CD14-positive monocyte (primary cell): ENCODE results near the gene MRPS5. TPM values are rescaled to one million over a fixed set of nuclear protein-coding genes. Genes with fewer than 3 reads are reported as not detected.

Experiments
- DNase-seq, 3 donors: peaks; one replicate each; pipeline ENCODE4 v3.0.0-alpha.2; 2011 to 2022
- H2AFZ ChIP-seq: 2 replicates; pipeline ENCODE4 v1.6.0; 2012; ENCODE audit warnings: mild to moderate bottlenecking, low read depth, low read length, inconsistent platforms; ENCODE audit not compliant: insufficient read depth, poor library complexity, severe bottlenecking
- H3K27ac ChIP-seq, 2 donors: 1 replicate in 1 of 2; 2 replicates in 1 of 2; pipeline ENCODE4 v1.5.1; 2012 to 2013; ENCODE audit warnings: low read length in 2 of 2, control low read depth in 1 of 2, inconsistent platforms in 1 of 2, low read depth in 1 of 2, mild to moderate bottlenecking in 1 of 2
- H3K27me3 ChIP-seq, 2 donors: one replicate each; pipeline versions ENCODE4 v1.6.0 to v1.6.1; 2011 to 2013; ENCODE audit warnings: low read length in 2 of 2; ENCODE audit not compliant: control insufficient read depth in 2 of 2, insufficient read depth in 2 of 2
- H3K36me3 ChIP-seq, 2 donors: replicated peaks in 1 of 2; 1 replicate in 1 of 2; 2 replicates in 1 of 2; pipeline versions ENCODE4 v1.5.1 to v1.6.1; 2012 to 2013; ENCODE audit warnings: low read length in 2 of 2, control low read depth in 1 of 2, inconsistent platforms in 1 of 2, mild to moderate bottlenecking in 1 of 2; ENCODE audit not compliant: insufficient read depth in 2 of 2, control insufficient read depth in 1 of 2
- H3K4me1 ChIP-seq, 2 donors: 1 replicate in 1 of 2; 2 replicates in 1 of 2; pipeline versions ENCODE4 v1.5.1 to v1.6.1; 2012 to 2013; ENCODE audit warnings: low read length in 2 of 2, control low read depth in 1 of 2, inconsistent platforms in 1 of 2, mild to moderate bottlenecking in 1 of 2, moderate library complexity in 1 of 2; ENCODE audit not compliant: insufficient read depth in 2 of 2, control insufficient read depth in 1 of 2
- H3K4me2 ChIP-seq: replicated peaks from 2 replicates; pipeline ENCODE3; 2012; ENCODE audit warnings: low read length, moderate library complexity, mild to moderate bottlenecking; ENCODE audit not compliant: poor library complexity, severe bottlenecking; ENCODE audit errors: extremely low read depth
- H3K4me3 ChIP-seq, 3 experiments: fragments of 200-600 bp in 1 of 3; sonication (generic) in 1 of 3; replicated peaks in 1 of 3; 1 replicate in 2 of 3; 2 replicates in 1 of 3; pipeline ENCODE4 v1.5.1; 2011 to 2013; ENCODE audit warnings: low read length in 3 of 3, mild to moderate bottlenecking in 3 of 3, control low read depth in 2 of 3, low read depth in 2 of 3, inconsistent platforms in 1 of 3, moderate library complexity in 1 of 3
- H3K79me2 ChIP-seq: 2 replicates; pipeline ENCODE4 v1.6.0; 2012; ENCODE audit warnings: mild to moderate bottlenecking, control low read depth, inconsistent platforms, low read length, moderate library complexity; ENCODE audit not compliant: insufficient read depth
- H3K9ac ChIP-seq: 2 replicates; pipeline ENCODE4 v1.6.0; 2017; ENCODE audit warnings: low read length, mild to moderate bottlenecking; ENCODE audit not compliant: insufficient read depth, poor library complexity, severe bottlenecking
- H3K9me3 ChIP-seq, 2 donors: replicated peaks in 1 of 2; 1 replicate in 1 of 2; 2 replicates in 1 of 2; pipeline versions ENCODE4 v1.5.1 to v1.6.1; 2012 to 2013; ENCODE audit warnings: low read length in 2 of 2, control low read depth in 1 of 2; ENCODE audit not compliant: control insufficient read depth in 1 of 2, insufficient read depth in 1 of 2
- H4K20me1 ChIP-seq: 2 replicates; pipeline ENCODE4 v1.6.0; 2012; ENCODE audit warnings: mild to moderate bottlenecking, low read length, control low read depth, moderate library complexity; ENCODE audit not compliant: insufficient read depth
- H3K27ac Mint-ChIP-seq, 7 donors: one replicate each; pipeline ENCODE4 v1.8.0; 2020; ENCODE audit warnings: mild to moderate bottlenecking in 7 of 7, mixed read lengths in 7 of 7, moderate library complexity in 6 of 7, inconsistent platforms in 2 of 7
- H3K27me3 Mint-ChIP-seq, 3 donors: one replicate each; pipeline ENCODE4 v1.8.0; 2021 to 2022; ENCODE audit warnings: low read depth in 3 of 3, mild to moderate bottlenecking in 3 of 3, mixed read lengths in 3 of 3, moderate library complexity in 3 of 3, inconsistent platforms in 1 of 3
- H3K36me3 Mint-ChIP-seq, 2 donors: one replicate each; pipeline ENCODE4 v1.8.0; 2020; ENCODE audit warnings: mixed read lengths in 2 of 2, inconsistent platforms in 1 of 2, mild to moderate bottlenecking in 1 of 2
- H3K4me1 Mint-ChIP-seq: one replicate; pipeline ENCODE4 v1.8.0; 2020; ENCODE audit warnings: mild to moderate bottlenecking, mixed read lengths
- H3K4me3 Mint-ChIP-seq, 2 donors: one replicate each; pipeline ENCODE4 v1.8.0; 2020; ENCODE audit warnings: mild to moderate bottlenecking in 2 of 2, mixed read lengths in 2 of 2, moderate library complexity in 1 of 2
- H3K9me3 Mint-ChIP-seq, 7 donors: one replicate each; pipeline ENCODE4 v1.8.0; 2020 to 2022; ENCODE audit warnings: mixed read lengths in 7 of 7, mild to moderate bottlenecking in 6 of 7, moderate library complexity in 6 of 7, inconsistent platforms in 2 of 7
- WGBS: methylation state at CpG from one replicate; pipeline ENCODE4 v1.1.5; 2013; ENCODE audit warnings: missing lambda C conversion rate; ENCODE audit not compliant: insufficient coverage; 5-methylcytosine and 5-hydroxymethylcytosine counted together
- intact Hi-C, 2 donors: fragments of 100-400 bp; cut with micrococcal nuclease; formaldehyde crosslinking; loops; one replicate each; pipeline versions ENCODE4 v1.15.0 to v1.15.1; 2023
- polyA plus RNA-seq, 3 donors: library from polyadenylated mRNA; depleted of rRNA in 1 of 3; unstranded in 2 of 3; stranded (reverse) in 1 of 3; fragments of 300-500 nt in 2 of 3; fragments of >200 nt in 1 of 3; fragmentation: Illumina TruSeq in 2 of 3; gene quantifications; 1 replicate in 2 of 3; 2 replicates in 1 of 3; pipeline ENCODE4 v1.2.3, GENCODE V29; 2012 to 2021
- TF ChIP-seq, protein P1 (sequence below): fragments of 200-600 bp; IDR thresholded peaks from one replicate; pipeline ENCODE4 v1.8.0; 2022; ENCODE audit warnings: antibody characterized with exemption, mild to moderate bottlenecking

Gene MRPS5
- polyA plus RNA-seq, 3 donors: 30.9 to 41.6 (median 35.2) TPM

DNA sequence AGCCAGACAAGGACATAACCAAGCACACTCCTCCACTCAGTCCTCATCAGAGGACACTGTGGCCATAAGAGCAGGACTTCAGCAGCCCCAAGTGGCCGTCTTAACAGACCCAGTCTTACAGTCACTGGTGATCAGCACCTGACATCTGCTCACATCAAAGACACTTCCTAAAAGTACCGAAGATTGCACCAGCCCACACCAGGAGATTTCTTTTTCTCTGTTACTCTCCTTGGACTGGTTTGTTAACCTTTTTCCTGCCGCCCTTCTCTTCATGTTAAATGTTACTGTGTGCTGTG, 44.1 kb downstream of the MRPS5 start:
- TF ChIP-seq, protein P1, sequence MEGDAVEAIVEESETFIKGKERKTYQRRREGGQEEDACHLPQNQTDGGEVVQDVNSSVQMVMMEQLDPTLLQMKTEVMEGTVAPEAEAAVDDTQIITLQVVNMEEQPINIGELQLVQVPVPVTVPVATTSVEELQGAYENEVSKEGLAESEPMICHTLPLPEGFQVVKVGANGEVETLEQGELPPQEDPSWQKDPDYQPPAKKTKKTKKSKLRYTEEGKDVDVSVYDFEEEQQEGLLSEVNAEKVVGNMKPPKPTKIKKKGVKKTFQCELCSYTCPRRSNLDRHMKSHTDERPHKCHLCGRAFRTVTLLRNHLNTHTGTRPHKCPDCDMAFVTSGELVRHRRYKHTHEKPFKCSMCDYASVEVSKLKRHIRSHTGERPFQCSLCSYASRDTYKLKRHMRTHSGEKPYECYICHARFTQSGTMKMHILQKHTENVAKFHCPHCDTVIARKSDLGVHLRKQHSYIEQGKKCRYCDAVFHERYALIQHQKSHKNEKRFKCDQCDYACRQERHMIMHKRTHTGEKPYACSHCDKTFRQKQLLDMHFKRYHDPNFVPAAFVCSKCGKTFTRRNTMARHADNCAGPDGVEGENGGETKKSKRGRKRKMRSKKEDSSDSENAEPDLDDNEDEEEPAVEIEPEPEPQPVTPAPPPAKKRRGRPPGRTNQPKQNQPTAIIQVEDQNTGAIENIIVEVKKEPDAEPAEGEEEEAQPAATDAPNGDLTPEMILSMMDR: no peak
- intact Hi-C loops: no loop called here
- Histone ChIP-seq H3K9me3 (no peaks in the 10 kb centered on the region), H3K27me3 (peaks cover 0 to 10% of the 10 kb centered on the region in 2 donors), H4K20me1 (no peaks in the 10 kb centered on the region), H3K27ac (no peak overlapping the region), H2AFZ (peak overlapping the region; percentile 73), H3K79me2 (no peaks in the 10 kb centered on the region), H3K4me3 (no peak overlapping the region), H3K4me2 (no peak overlapping the region), H3K36me3 (no peaks in the 10 kb centered on the region), H3K9ac (no peak overlapping the region), H3K4me1 (peaks cover 6 to 9% of the 10 kb centered on the region in 2 donors)
- WGBS: 20% methylated on average over 1 of the region's 3 CpGs
- Mint-ChIP-seq H3K36me3 (no peaks in the 10 kb centered on the region), H3K27me3 (peaks cover 20 to 39% (median 31%) of the 10 kb centered on the region in 3 donors), H3K27ac (no peak overlapping the region), H3K9me3 (peaks cover 0 to 2% (median 0%) of the 10 kb centered on the region in 7 donors), H3K4me1 (peaks cover 8% of the 10 kb centered on the region), H3K4me3 (peak overlapping the region; percentile 24 to 67)
- no peak for DNase-seq

DNA sequence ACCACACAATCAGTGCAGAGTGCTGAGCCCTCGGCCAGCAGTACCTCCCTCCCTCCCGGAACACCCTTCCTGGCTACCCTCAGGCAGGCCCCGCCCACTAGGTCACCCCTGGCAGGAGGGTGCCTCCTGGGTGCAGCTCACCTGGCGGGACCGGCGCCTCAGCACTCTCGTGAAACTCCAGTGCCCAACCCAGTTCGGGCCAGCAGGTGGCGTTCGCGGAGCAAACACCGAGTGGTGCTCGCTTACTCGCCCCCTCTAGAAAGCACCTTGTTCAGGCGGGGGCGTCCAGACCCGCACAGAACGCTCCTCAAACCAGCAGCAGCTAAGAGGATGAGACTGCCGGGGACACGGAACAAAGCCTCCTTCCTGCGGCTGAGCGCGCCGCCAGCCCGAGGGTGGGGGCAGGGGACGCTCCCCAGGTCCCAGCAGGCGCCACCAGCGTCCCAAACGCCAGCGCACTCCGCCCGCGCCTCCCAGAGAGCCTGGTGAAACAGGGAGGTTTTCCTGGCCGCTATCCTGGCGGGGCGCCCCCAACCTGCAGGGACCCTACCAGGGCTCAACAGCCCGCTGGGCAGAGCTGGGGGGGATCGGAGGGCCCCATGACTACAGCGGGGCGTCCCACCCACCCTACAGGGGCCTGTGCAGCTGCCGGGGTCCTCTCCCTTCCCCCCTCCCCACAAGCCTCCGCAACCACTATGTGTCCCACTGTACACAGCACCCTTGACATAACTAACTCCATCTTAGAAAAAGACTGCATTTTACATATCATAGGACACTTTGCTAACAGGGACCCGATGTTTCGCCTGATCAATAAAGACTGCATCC, 44.7 kb downstream of the MRPS5 start:
- H3K79me2 ChIP-seq: no peaks in the 10 kb centered on the region
- peak overlapping the region in 2 of 3 experiments; percentile 15 to 43 for H3K4me3 ChIP-seq
- Mint-ChIP-seq H3K36me3 (no peaks in the 10 kb centered on the region), H3K4me1 (peaks cover 8% of the 10 kb centered on the region), H3K27me3 (peaks cover 20 to 39% (median 33%) of the 10 kb centered on the region in 3 donors), H3K27ac (no peak overlapping the region), H3K9me3 (peaks cover 0 to 2% (median 0%) of the 10 kb centered on the region in 7 donors), H3K4me3 (peak overlapping the region; percentile 60 to 76)
- peaks cover 6 to 9% of the 10 kb centered on the region in 2 donors for H3K4me1 ChIP-seq
- no peak overlapping the region for H3K27ac ChIP-seq
- H3K36me3 ChIP-seq: no peaks in the 10 kb centered on the region
- peak overlapping the region; percentile 35 for H3K9ac ChIP-seq
- peaks cover 0 to 10% of the 10 kb centered on the region in 2 donors for H3K27me3 ChIP-seq
- H2AFZ ChIP-seq: peak overlapping the region; percentile 73
- peak overlapping the region; percentile 65 for H3K4me2 ChIP-seq
- peak; percentile 12 to 34 (median 32) for DNase-seq
- 9% methylated on average over 32 of the region's 44 CpGs for WGBS
- intact Hi-C loops: no loop called here
- H4K20me1 ChIP-seq: no peaks in the 10 kb centered on the region
- TF ChIP-seq, protein P1: peak; percentile 87
- no peaks in the 10 kb centered on the region for H3K9me3 ChIP-seq
